Fibroblast of lung (primary cell): ENCODE data around the gene XKR7. TPM values are rescaled to one million over a fixed set of nuclear protein-coding genes. Genes with fewer than 3 reads are reported as not detected.
"Not testable (repeated sequence)": the region's sequence is repeated elsewhere in the genome, so short reads cannot be mapped to it uniquely, and the experiment has no call there.

ENCODE experiments used
- DNase-seq, 2 donors: peaks; one replicate each; pipeline versions ENCODE4 v3.0.0 to v3.0.0-alpha.2; 2010; ENCODE audit warnings: low read depth in 2 of 2
- H2AFZ ChIP-seq: 2 replicates; pipeline ENCODE4 v1.5.1; 2012; ENCODE audit warnings: low read length, control low read depth, inconsistent platforms
- H3K27ac ChIP-seq: 2 replicates; pipeline ENCODE4 v1.5.1; 2011; ENCODE audit warnings: low read length, control low read depth; ENCODE audit not compliant: insufficient read depth
- H3K27me3 ChIP-seq: 2 replicates; pipeline ENCODE4 v1.5.1; 2011; ENCODE audit warnings: mild to moderate bottlenecking, low read length; ENCODE audit not compliant: control insufficient read depth, insufficient read depth
- H3K36me3 ChIP-seq: 2 replicates; pipeline ENCODE4 v1.5.1; 2011; ENCODE audit warnings: low read length; ENCODE audit not compliant: control insufficient read depth, insufficient read depth
- H3K4me1 ChIP-seq: 2 replicates; pipeline ENCODE4 v1.5.1; 2011; ENCODE audit warnings: low read length; ENCODE audit not compliant: control insufficient read depth, insufficient read depth; ENCODE audit errors: extremely low read depth
- H3K4me2 ChIP-seq: 2 replicates; pipeline ENCODE4 v1.5.1; 2011; ENCODE audit warnings: low read length, control low read depth; ENCODE audit not compliant: insufficient read depth; ENCODE audit errors: extremely low read depth
- H3K4me3 ChIP-seq, 4 experiments: fragments of 200-600 bp in 1 of 4; sonication (generic) in 1 of 4; replicated peaks in 1 of 4; 2 replicates each; pipeline ENCODE4 v1.5.1; 2011 to 2016; ENCODE audit warnings: low read length in 4 of 4, low read depth in 3 of 4, mild to moderate bottlenecking in 3 of 4, control low read depth in 2 of 4, inconsistent platforms in 1 of 4, mixed read lengths in 1 of 4; ENCODE audit not compliant: insufficient read depth in 1 of 4; ENCODE audit errors: control extremely low read depth in 1 of 4
- H3K79me2 ChIP-seq: 2 replicates; pipeline ENCODE4 v1.5.1; 2012; ENCODE audit warnings: mild to moderate bottlenecking, low read length, inconsistent platforms; ENCODE audit not compliant: control insufficient read depth, insufficient read depth
- H3K9ac ChIP-seq: 2 replicates; pipeline ENCODE4 v1.5.1; 2011; ENCODE audit warnings: mild to moderate bottlenecking, low read length, control low read depth; ENCODE audit not compliant: insufficient read depth
- H3K9me3 ChIP-seq: 2 replicates; pipeline ENCODE4 v1.5.1; 2012; ENCODE audit warnings: low read depth, low read length; ENCODE audit not compliant: control insufficient read depth, insufficient read depth
- H4K20me1 ChIP-seq: 2 replicates; pipeline ENCODE4 v1.5.1; 2011; ENCODE audit warnings: low read length; ENCODE audit not compliant: control insufficient read depth, insufficient read depth; ENCODE audit errors: extremely low read depth
- EZH2 ChIP-seq: IDR thresholded peaks from 2 replicates; pipeline ENCODE4 v1.5.1; 2012; ENCODE audit warnings: low read length, control low read depth, mild to moderate bottlenecking; ENCODE audit errors: missing control alignments
- polyA plus RNA-seq, 2 donors: library from polyadenylated mRNA; depleted of rRNA in 1 of 2; stranded (reverse) in 1 of 2; unstranded in 1 of 2; fragments of >200 nt; gene quantifications; 2 replicates each; pipeline ENCODE4 v1.2.1, GENCODE V29; 2011 to 2012; ENCODE audit warnings: missing spikeins in 1 of 2
- total RNA-seq: library from RNA; depleted of rRNA; stranded (reverse); fragments of >200 nt; gene quantifications from 2 replicates; pipeline ENCODE4 v1.2.1, GENCODE V29; 2014
- TF ChIP-seq, protein P1 (sequence below), 2 donors: IDR thresholded peaks in 1 of 2; conservative IDR thresholded peaks in 1 of 2; 1 replicate in 1 of 2; 2 replicates in 1 of 2; pipeline ENCODE4 v1.5.1; 2011 to 2012; ENCODE audit warnings: low read length in 2 of 2, control low read depth in 1 of 2, inconsistent platforms in 1 of 2, low read depth in 1 of 2, mild to moderate bottlenecking in 1 of 2

XKR7 gene
- total and polyA plus RNA-seq, 2 donors (not counting 1 experiment from before 2014, with no cell fraction given) = not detected

DNA sequence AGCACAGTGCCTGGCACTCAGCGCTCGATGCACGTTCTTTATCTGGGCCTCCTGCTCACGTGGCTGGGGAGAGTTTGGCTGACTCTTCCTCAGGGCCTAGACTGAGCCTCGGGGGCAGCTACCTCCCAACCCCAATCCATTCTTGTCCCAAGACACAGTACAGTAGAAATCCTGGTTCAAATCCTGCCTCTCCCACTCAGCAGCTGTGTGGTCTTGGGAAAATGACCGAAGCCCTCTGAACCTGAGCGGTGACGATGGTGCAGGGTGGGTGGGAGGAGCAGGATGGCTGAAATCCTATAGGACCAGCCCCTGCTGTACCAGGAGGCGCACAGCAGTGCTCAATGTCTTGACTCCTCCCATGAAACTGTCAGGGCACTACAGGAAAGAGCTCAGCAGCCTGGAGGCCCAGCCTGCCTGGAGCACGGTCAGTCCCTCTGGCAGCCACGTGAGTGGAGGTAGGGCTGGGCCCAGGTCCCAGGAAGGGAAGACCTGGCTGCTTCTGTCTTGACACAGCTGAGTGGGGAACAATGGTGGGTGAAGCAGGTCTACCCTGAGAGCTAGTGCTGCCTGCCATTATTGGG, 47.6 kb upstream of the XKR7 start:
- no peak overlapping the region for H2AFZ ChIP-seq
- no peaks in the 10 kb centered on the region for H3K9me3 ChIP-seq
- H3K9ac ChIP-seq = no peak overlapping the region
- H3K27me3 ChIP-seq = peaks cover 5% of the 10 kb centered on the region
- H4K20me1 ChIP-seq = no peaks in the 10 kb centered on the region
- no peak for TF ChIP-seq EZH2
- TF ChIP-seq, protein P1, sequence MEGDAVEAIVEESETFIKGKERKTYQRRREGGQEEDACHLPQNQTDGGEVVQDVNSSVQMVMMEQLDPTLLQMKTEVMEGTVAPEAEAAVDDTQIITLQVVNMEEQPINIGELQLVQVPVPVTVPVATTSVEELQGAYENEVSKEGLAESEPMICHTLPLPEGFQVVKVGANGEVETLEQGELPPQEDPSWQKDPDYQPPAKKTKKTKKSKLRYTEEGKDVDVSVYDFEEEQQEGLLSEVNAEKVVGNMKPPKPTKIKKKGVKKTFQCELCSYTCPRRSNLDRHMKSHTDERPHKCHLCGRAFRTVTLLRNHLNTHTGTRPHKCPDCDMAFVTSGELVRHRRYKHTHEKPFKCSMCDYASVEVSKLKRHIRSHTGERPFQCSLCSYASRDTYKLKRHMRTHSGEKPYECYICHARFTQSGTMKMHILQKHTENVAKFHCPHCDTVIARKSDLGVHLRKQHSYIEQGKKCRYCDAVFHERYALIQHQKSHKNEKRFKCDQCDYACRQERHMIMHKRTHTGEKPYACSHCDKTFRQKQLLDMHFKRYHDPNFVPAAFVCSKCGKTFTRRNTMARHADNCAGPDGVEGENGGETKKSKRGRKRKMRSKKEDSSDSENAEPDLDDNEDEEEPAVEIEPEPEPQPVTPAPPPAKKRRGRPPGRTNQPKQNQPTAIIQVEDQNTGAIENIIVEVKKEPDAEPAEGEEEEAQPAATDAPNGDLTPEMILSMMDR (conservative IDR thresholded peaks at IDR 0.05 in 1 of 2, IDR thresholded peaks at IDR 0.05 in 1 of 2; ENCODE audit: low read depth in 1 of 2, low read length in 2 of 2) = no peak
- DNase-seq = no peak
- H3K79me2 ChIP-seq = no peaks in the 10 kb centered on the region
- H3K4me1 ChIP-seq = no peaks in the 10 kb centered on the region
- no peak overlapping the region for H3K4me3 ChIP-seq
- H3K36me3 ChIP-seq = no peaks in the 10 kb centered on the region
- no peak overlapping the region for H3K27ac ChIP-seq
- H3K4me2 ChIP-seq = no peak overlapping the region

DNA sequence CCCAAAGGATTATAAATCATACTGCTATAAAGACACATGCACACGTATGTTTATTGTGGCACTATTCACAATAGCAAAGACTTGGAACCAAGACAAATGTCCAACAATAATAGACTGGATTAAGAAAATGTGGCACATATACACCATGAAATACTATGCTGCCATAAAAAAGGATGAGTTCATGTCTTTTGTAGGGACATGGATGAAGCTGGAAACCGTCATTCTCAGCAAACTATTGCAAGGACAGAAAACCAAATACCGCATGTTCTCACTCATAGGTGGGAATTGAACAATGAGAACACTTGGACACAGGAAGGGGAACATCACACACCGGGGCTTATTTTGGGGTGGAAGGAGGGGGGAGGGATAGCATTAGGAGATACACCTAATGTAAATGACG, 46.5 kb upstream of the XKR7 start:
- not testable (repeated sequence) for H3K9me3 ChIP-seq, H2AFZ ChIP-seq, H3K27ac ChIP-seq, H3K4me1 ChIP-seq, H3K9ac ChIP-seq, H3K4me3 ChIP-seq, H3K27me3 ChIP-seq, DNase-seq, H3K4me2 ChIP-seq, H4K20me1 ChIP-seq, H3K36me3 ChIP-seq, H3K79me2 ChIP-seq

DNA sequence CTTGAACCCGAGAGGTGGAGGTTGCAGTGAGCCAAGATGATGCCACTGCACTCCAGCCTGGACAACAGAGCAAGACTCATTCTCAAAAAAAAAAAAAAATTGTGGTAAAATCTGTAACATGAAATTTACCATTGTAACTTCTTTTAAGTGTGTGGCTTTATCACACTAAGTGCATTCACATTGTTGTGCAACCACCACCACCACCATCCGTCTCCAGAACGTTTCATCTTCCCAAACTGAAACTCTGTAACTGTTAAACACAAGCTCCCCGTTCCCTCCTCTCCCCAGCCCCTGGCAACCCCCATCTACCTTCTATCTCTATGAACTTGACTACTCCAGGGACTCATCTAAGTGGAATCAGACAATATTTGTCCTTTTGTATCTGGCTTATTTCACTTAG, 45.8 kb upstream of the XKR7 start:
- Histone ChIP-seq H3K4me3 (no peak overlapping the region), H3K4me2 (no peak overlapping the region), H2AFZ (no peak overlapping the region), H3K27me3 (peaks cover 7% of the 10 kb centered on the region), H4K20me1 (peaks cover 1% of the 10 kb centered on the region), H3K36me3 (no peaks in the 10 kb centered on the region), H3K4me1 (no peaks in the 10 kb centered on the region), H3K27ac (no peak overlapping the region), H3K9ac (no peak overlapping the region), H3K79me2 (no peaks in the 10 kb centered on the region), H3K9me3 (no peaks in the 10 kb centered on the region)
- TF ChIP-seq, protein P1 (conservative IDR thresholded peaks at IDR 0.05 in 1 of 2, IDR thresholded peaks at IDR 0.05 in 1 of 2; ENCODE audit: low read depth in 1 of 2, low read length in 2 of 2) = no peak
- TF ChIP-seq EZH2 = no peak
- no peak for DNase-seq
